Sigmoid colon (tissue), 7 donors: Measurements from ENCODE around the gene PSME1. TPM values are rescaled to one million over a fixed set of nuclear protein-coding genes. Genes with fewer than 3 reads are reported as not detected.

ENCODE experiments used
- DNase-seq: peaks from one replicate; pipeline ENCODE4 v3.0.0-alpha.2; 2019
- H3K27ac ChIP-seq, 4 donors: fragments of 200-600 bp; sonication (generic); one replicate each; pipeline ENCODE4 v1.5.1; 2016 to 2019; ENCODE audit warnings: mild to moderate bottlenecking in 1 of 4
- H3K27me3 ChIP-seq, 3 donors: fragments of 200-600 bp; sonication (generic); one replicate each; pipeline ENCODE4 v1.5.1; 2019; ENCODE audit warnings: mild to moderate bottlenecking in 1 of 3
- H3K36me3 ChIP-seq, 4 donors: fragments of 200-600 bp; sonication (generic); one replicate each; pipeline ENCODE4 v1.5.1; 2016 to 2019
- H3K4me1 ChIP-seq, 4 donors: fragments of 200-600 bp; sonication (generic); one replicate each; pipeline ENCODE4 v1.5.1; 2017 to 2019
- H3K4me3 ChIP-seq, 4 donors: fragments of 200-600 bp; sonication (generic); one replicate each; pipeline ENCODE4 v1.5.1; 2017 to 2019; ENCODE audit warnings: mild to moderate bottlenecking in 2 of 4, moderate library complexity in 1 of 4
- H3K9me3 ChIP-seq, 4 donors: fragments of 200-600 bp in 3 of 4; sonication (generic) in 3 of 4; one replicate each; pipeline versions ENCODE4 v1.5.1 to v1.6.1; 2013 to 2019
- CTCF ChIP-seq, 4 experiments: fragments of 450-650 bp in 3 of 4; fragments of 200-600 bp in 1 of 4; IDR thresholded peaks; one replicate each; pipeline ENCODE4 v1.5.1; 2016 to 2019; ENCODE audit warnings: antibody characterized with exemption in 4 of 4, mild to moderate bottlenecking in 3 of 4, moderate library complexity in 2 of 4
- EP300 ChIP-seq, 4 donors: sonication (generic); formaldehyde crosslinking; IDR thresholded peaks; one replicate each; pipeline ENCODE4 v1.6.1; 2017; ENCODE audit warnings: antibody characterized with exemption in 4 of 4
- POLR2A ChIP-seq, 2 donors: fragments of 450-650 bp; IDR thresholded peaks; one replicate each; pipeline ENCODE4 v1.6.1; 2016; ENCODE audit warnings: antibody characterized with exemption in 2 of 2, mild to moderate bottlenecking in 2 of 2, moderate library complexity in 2 of 2
- POLR2AphosphoS5 ChIP-seq, 4 donors: sonication (generic); formaldehyde crosslinking; IDR thresholded peaks; one replicate each; pipeline ENCODE4 v1.6.1; 2017; ENCODE audit warnings: antibody characterized with exemption in 4 of 4
- WGBS, 2 donors: extraction: QIAGEN DNeasy Blood & Tissue Kit; methylation state at CpG; one replicate each; pipeline ENCODE4 v1.1.7; 2013; 5-methylcytosine and 5-hydroxymethylcytosine counted together
- intact Hi-C: fragments of 100-400 bp; cut with DNase I; formaldehyde crosslinking; loops from one replicate; pipeline ENCODE4 v1.15.1; 2023
- polyA plus RNA-seq, 3 donors: library from polyadenylated mRNA; stranded (reverse); fragments of 200-250 nt; gene quantifications; one replicate each; pipeline ENCODE4 v1.2.3, GENCODE V29; 2013
- total RNA-seq, 4 donors: library from RNA; depleted of rRNA; stranded (reverse); fragments of >200 nt; gene quantifications; one replicate each; pipeline ENCODE4 v1.1.0, GENCODE V29; 2016
- donor health status: healthy with polysubstance abuse.
- donor health status: Bipolar disorder and iron deficiency.
- donor health status: healthy.

PSME1 gene
- total and polyA plus RNA-seq, 7 donors: 129 to 438 (median 186) TPM

GRCh38 chr14:24122416-24122815 is 13.6 kb upstream of the PSME1 start:
- intact Hi-C loops: no loop called here
- H3K4me3 ChIP-seq: no peak overlapping the region
- peaks cover 24 to 71% (median 47%) of the 10 kb centered on the region in 4 donors for H3K36me3 ChIP-seq
- TF ChIP-seq CTCF (IDR thresholded peaks at IDR 0.05) (no peak), EP300 (IDR thresholded peaks at IDR 0.05) (no peak), POLR2AphosphoS5 (IDR thresholded peaks at IDR 0.05) (no peak), POLR2A (IDR thresholded peaks at IDR 0.05) (no peak)
- H3K4me1 ChIP-seq: no peaks in the 10 kb centered on the region
- no peak overlapping the region for H3K27ac ChIP-seq
- 93 to 99% methylated on average over 4 of the region's 4 CpGs for WGBS, 2 donors
- no peaks in the 10 kb centered on the region for H3K27me3 ChIP-seq
- DNase-seq: no peak
- no peaks in the 10 kb centered on the region for H3K9me3 ChIP-seq

- Histone ChIP-seq H3K4me3 (no peak overlapping the region), H3K4me1 (no peaks in the 10 kb centered on the region), H3K27me3 (no peaks in the 10 kb centered on the region), H3K36me3 (peaks cover 24 to 66% (median 46%) of the 10 kb centered on the region in 4 donors), H3K27ac (no peak overlapping the region), H3K9me3 (no peaks in the 10 kb centered on the region)
- no peak for TF ChIP-seq POLR2AphosphoS5 (IDR thresholded peaks at IDR 0.05)
- no peak for TF ChIP-seq CTCF (IDR thresholded peaks at IDR 0.05)
- no peak for TF ChIP-seq POLR2A (IDR thresholded peaks at IDR 0.05)
- TF ChIP-seq EP300 (IDR thresholded peaks at IDR 0.05): no peak
- no peak for DNase-seq
- 94 to 95% methylated on average over 8 of the region's 8 CpGs for WGBS, 2 donors
- intact Hi-C loops: no loop called here
Observed at GRCh38 chr14:24122898-24123297, 13.1 kb upstream of the PSME1 start.

GRCh38 chr14:24123424-24124417 is 12.3 kb upstream of the PSME1 start:
- Histone ChIP-seq H3K36me3 (peaks cover 16 to 58% (median 40%) of the 10 kb centered on the region in 4 donors), H3K4me3 (no peak overlapping the region), H3K27ac (no peak overlapping the region), H3K27me3 (no peaks in the 10 kb centered on the region), H3K9me3 (no peaks in the 10 kb centered on the region), H3K4me1 (no peaks in the 10 kb centered on the region)
- 84 to 85% methylated on average over 9 of the region's 9 CpGs for WGBS, 2 donors
- DNase-seq: no peak
- no peak for TF ChIP-seq EP300 (IDR thresholded peaks at IDR 0.05)
- TF ChIP-seq POLR2AphosphoS5 (IDR thresholded peaks at IDR 0.05): no peak
- no peak for TF ChIP-seq POLR2A (IDR thresholded peaks at IDR 0.05)
- TF ChIP-seq CTCF (IDR thresholded peaks at IDR 0.05): no peak
- intact Hi-C loops: no loop called here

- TF ChIP-seq EP300 (IDR thresholded peaks at IDR 0.05) (no peak), CTCF (IDR thresholded peaks at IDR 0.05) (no peak), POLR2AphosphoS5 (IDR thresholded peaks at IDR 0.05) (no peak), POLR2A (IDR thresholded peaks at IDR 0.05) (no peak)
Observed at GRCh38 chr14:24126939-24127338, 9.1 kb upstream of the PSME1 start.

More at GRCh38 chr14:24126939-24127338, 9.1 kb upstream of the PSME1 start:
- no peak overlapping the region for H3K27ac ChIP-seq
- H3K4me3 ChIP-seq: no peak overlapping the region
- H3K4me1 ChIP-seq: no peaks in the 10 kb centered on the region
- intact Hi-C loops: no loop called here
- no peaks in the 10 kb centered on the region for H3K27me3 ChIP-seq
- H3K36me3 ChIP-seq: peaks cover 6 to 26% (median 13%) of the 10 kb centered on the region in 4 donors
- H3K9me3 ChIP-seq: no peaks in the 10 kb centered on the region
- DNase-seq: no peak
